Heart right ventricle (tissue), 16 donors: ENCODE measurements around the gene ABCB9. TPM values are rescaled to one million over a fixed set of nuclear protein-coding genes. Genes with fewer than 3 reads are reported as not detected.

ENCODE experiments used
- ATAC-seq, 8 donors: fragments of 200-7000 bp; cut with Tn5 transposase; one replicate each; pipeline ENCODE4 v1.9.1; 2020; ENCODE audit warnings: mild to moderate bottlenecking in 8 of 8, moderate library complexity in 8 of 8, moderate number of reproducible peaks in 1 of 8
- DNase-seq, 2 donors: peaks; one replicate each; pipeline ENCODE4 v3.0.0-alpha.2; 2020
- H3K27ac ChIP-seq, 10 donors: fragments of 200-600 bp; sonication (generic) in 2 of 10; one replicate each; pipeline versions ENCODE4 v1.5.0 to v1.8.0; 2020 to 2022; ENCODE audit warnings: mild to moderate bottlenecking in 3 of 10
- H3K27me3 ChIP-seq, 7 donors: fragments of 200-600 bp; one replicate each; pipeline ENCODE4 v1.8.0; 2021 to 2022; ENCODE audit warnings: mild to moderate bottlenecking in 2 of 7
- H3K36me3 ChIP-seq, 9 donors: fragments of 200-600 bp; sonication (generic) in 1 of 9; one replicate each; pipeline versions ENCODE4 v1.5.0 to v1.8.0; 2020 to 2022; ENCODE audit warnings: mild to moderate bottlenecking in 2 of 9
- H3K4me1 ChIP-seq, 9 donors: fragments of 200-600 bp; sonication (generic) in 1 of 9; one replicate each; pipeline versions ENCODE4 v1.5.0 to v1.8.0; 2020 to 2022; ENCODE audit warnings: mild to moderate bottlenecking in 4 of 9
- H3K4me3 ChIP-seq, 10 donors: fragments of 200-600 bp; sonication (generic) in 2 of 10; one replicate each; pipeline versions ENCODE4 v1.5.0 to v1.8.0; 2020 to 2022; ENCODE audit warnings: mild to moderate bottlenecking in 7 of 10, moderate library complexity in 2 of 10
- H3K9me3 ChIP-seq, 11 donors: fragments of 200-600 bp in 10 of 11; sonication (generic) in 2 of 11; one replicate each; pipeline versions ENCODE4 v1.5.0 to v1.8.0; 2013 to 2022; ENCODE audit warnings: mild to moderate bottlenecking in 2 of 11, control low read depth in 1 of 11, moderate library complexity in 1 of 11
- WGBS, 2 donors: extraction: QIAGEN DNeasy Blood & Tissue Kit; methylation state at CpG; one replicate each; pipeline ENCODE4 v1.1.7; 2013; ENCODE audit warnings: inconsistent platforms in 1 of 2; 5-methylcytosine and 5-hydroxymethylcytosine counted together
- intact Hi-C, 10 donors: fragments of 100-400 bp; cut with DNase I; formaldehyde crosslinking; loops; one replicate each; pipeline versions ENCODE4 v1.11.1 to v1.14.2; 2022
- polyA plus RNA-seq, 2 donors: library from polyadenylated mRNA; stranded (reverse); fragments of 200-250 nt; gene quantifications; one replicate each; pipeline ENCODE4 v1.2.3, GENCODE V29; 2013
- total RNA-seq, 10 donors: library from RNA; stranded (reverse); fragmentation: NEBNext Ultra II Directional in 3 of 10; extraction: Animal tissue kit (Norgen Biotek cat#: 25700) in 3 of 10; gene quantifications; one replicate each; pipeline versions ENCODE4 v1.2.1 to v1.2.4, GENCODE V29; 2021 to 2023
- TF ChIP-seq, protein P1 (sequence below), 9 donors: fragments of 200-600 bp; sonication (generic) in 2 of 9; IDR thresholded peaks; one replicate each; pipeline versions ENCODE4 v1.5.0 to v1.8.0; 2021 to 2022; ENCODE audit warnings: antibody characterized with exemption in 9 of 9, mild to moderate bottlenecking in 5 of 9, moderate library complexity in 1 of 9
- donor health status: Arrhythmogenic right ventricular cardiomyopathy.
- donor health status: ischemic (EF 13 %, LVEDD 7.1; RV severe dilation, severe dysfunction).
- donor health status: healthy with polysubstance abuse.
- donor health status: DM: no; HTN: yes; CAD: no.
- donor health status: DM: no; HTN: no; CAD: no.
- donor health status: ischemic (EF 25% LVEDD 6.9; RV normal size, moderate dysfunction).
- donor health status: ischemic (EF 25% LVEDD 5.7; RV mildly dilated, moderate dysfunction).
- donor health status: healthy.
- donor health status: DM: yes; HTN: yes; CAD: no.
- donor health status: Ischemic cardiomyopathy.
- donor health status: ischemic (EF 35%, LVEDD 5.7; RV mildly dilated, moderate dysfunction).
- donor health status: nonischemic (EF 11% LVEDD 7.7; RV severe dilation, severe dysfunction).
- donor health status: DM: yes; HTN: yes; CAD: no.
- donor health status: PGD.
- donor health status: ischemic (EF 29% LVEDD 5.4; RV normal size, mild dysfunction).
- donor health status: nonischemic (EF 23%, LVEDD 6.1; RV moderate dilation, normal function).

The ABCB9 gene
- total and polyA plus RNA-seq, 12 donors: 1.9 to 6.0 (median 4.5) TPM

DNA sequence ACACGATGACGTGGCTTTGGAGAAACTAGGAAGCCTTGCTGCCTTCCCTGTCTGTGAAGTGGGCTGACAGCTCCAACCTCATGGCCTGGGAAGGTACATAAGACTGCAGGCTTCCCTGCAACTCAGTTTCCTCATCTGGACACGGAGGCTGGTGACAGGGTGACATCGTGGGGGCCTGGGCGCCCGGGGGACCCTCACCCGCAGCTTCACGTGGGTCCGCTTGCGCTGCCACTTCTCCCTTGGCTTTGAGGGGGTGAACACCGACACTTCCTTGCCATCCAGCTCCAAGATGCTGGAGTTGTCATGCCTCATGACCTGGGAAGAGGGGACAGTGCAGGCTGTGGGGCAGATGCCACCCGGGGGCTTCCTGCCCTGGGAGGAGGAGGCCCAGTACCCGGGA is 21.8 kb upstream of the ABCB9 start:
- Histone ChIP-seq H3K9me3 (no peaks in the 10 kb centered on the region), H3K27ac (no peak overlapping the region), H3K27me3 (no peaks in the 10 kb centered on the region), H3K4me3 (no peak overlapping the region), H3K36me3 (peaks cover 0 to 89% (median 10%) of the 10 kb centered on the region in 9 donors), H3K4me1 (peaks cover 15 to 27% (median 25%) of the 10 kb centered on the region in 9 donors)
- DNase-seq (no peak), ATAC-seq (no peak)
- TF ChIP-seq, protein P1, sequence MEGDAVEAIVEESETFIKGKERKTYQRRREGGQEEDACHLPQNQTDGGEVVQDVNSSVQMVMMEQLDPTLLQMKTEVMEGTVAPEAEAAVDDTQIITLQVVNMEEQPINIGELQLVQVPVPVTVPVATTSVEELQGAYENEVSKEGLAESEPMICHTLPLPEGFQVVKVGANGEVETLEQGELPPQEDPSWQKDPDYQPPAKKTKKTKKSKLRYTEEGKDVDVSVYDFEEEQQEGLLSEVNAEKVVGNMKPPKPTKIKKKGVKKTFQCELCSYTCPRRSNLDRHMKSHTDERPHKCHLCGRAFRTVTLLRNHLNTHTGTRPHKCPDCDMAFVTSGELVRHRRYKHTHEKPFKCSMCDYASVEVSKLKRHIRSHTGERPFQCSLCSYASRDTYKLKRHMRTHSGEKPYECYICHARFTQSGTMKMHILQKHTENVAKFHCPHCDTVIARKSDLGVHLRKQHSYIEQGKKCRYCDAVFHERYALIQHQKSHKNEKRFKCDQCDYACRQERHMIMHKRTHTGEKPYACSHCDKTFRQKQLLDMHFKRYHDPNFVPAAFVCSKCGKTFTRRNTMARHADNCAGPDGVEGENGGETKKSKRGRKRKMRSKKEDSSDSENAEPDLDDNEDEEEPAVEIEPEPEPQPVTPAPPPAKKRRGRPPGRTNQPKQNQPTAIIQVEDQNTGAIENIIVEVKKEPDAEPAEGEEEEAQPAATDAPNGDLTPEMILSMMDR (IDR thresholded peaks at IDR 0.05): no peak
- intact Hi-C loops: loop anchor here in 5 of 10 donors (10.0 kb wide), 2 partner anchors 157 to 167 kb away; partner anchors contain the start of gene PITPNM2 (in 4 of the 5)
- 92 to 94% methylated on average over 13 of the region's 13 CpGs for WGBS, 2 donors

DNA sequence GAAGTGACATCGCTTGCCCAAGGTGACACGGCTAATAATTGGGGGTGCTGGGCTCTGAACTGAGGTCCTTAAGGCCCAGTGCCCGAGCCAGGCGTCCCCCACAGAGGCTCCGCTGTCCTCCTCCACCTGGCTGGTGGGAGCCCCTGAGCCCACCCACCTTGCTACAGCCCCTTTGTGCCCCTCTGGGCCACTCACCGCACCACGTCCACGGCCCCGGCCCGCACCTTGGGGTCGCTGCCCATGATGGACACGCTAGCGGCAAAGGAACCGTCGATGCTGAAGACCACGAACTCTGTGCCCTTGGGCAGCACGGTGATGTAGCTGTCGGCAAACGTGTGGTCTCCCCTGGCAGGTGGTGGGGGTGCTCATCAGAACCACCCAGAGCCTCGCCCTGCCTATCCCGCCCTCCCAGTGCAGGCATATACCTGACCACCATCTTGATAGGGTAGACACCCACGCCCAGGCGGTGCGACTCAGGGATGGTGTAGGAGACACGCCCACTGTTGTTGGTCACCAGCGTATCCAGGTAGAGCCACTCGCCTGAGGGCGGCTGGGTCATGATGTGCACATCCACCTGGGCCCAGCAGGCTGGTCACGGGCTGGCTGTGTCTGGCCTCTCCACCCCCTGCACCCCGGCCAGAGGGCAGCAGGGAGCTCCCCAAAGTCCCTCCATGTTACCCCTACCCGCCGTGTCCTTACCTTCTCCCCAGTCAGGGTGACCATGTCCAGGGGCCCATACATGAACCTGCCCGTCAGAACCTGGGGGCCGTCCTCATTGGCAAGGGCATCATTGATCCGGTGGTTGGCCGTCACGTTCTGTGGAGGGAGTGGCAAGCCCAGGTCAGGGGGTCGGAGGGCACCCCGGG is 21.1 kb upstream of the ABCB9 start:
- WGBS, 2 donors: 93 to 94% methylated on average over 39 of the region's 39 CpGs
- intact Hi-C loops: loop anchor here in 5 of 10 donors (10.0 kb wide), 2 partner anchors 157 to 167 kb away; partner anchors contain the start of gene PITPNM2 (in 4 of the 5)
- Histone ChIP-seq H3K27ac (no peak overlapping the region), H3K4me1 (peaks cover 18 to 34% (median 32%) of the 10 kb centered on the region in 9 donors), H3K4me3 (no peak overlapping the region), H3K36me3 (peaks cover 0 to 89% (median 10%) of the 10 kb centered on the region in 9 donors), H3K27me3 (no peaks in the 10 kb centered on the region), H3K9me3 (no peaks in the 10 kb centered on the region)
- ATAC-seq (no peak), DNase-seq (no peak)
- TF ChIP-seq, protein P1 (IDR thresholded peaks at IDR 0.05): no peak

DNA sequence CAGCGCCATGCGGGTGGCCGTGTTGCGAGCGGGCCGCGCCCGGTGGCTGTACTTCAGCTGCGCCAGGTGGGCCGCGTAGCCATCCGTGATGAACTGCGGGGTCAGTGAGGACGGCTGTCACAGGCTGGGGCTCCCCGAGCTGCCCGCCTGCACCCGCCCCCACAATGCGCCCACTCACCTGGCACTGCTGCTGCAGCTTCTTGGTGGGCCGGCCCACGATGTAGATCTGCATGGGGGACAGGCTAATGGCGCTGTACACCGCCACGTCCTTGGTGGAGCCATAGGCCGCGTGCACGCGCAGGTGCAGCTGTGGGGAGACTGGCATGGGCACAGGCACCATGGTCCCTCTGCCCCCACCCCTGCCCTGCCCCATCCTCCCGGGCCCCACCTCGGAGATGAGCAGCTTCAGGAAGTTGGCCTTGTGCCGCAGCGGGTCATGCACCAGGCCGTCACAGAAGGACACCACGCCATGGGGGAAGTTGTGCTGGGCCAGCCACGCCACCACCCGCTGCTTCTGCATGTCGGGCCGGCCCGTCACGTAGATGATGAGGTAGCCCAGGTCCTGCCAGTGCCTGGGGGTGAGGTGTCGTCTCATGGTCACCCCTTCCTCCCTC is 20.1 kb upstream of the ABCB9 start:
- no peaks in the 10 kb centered on the region for H3K9me3 ChIP-seq
- no peak for DNase-seq
- H3K27ac ChIP-seq: no peak overlapping the region
- intact Hi-C loops: loop anchor here in 5 of 10 donors (10.0 kb wide), 2 partner anchors 158 to 168 kb away; partner anchors contain the start of gene PITPNM2 (in 4 of the 5)
- no peak overlapping the region for H3K4me3 ChIP-seq
- peaks cover 0 to 85% (median 10%) of the 10 kb centered on the region in 9 donors for H3K36me3 ChIP-seq
- H3K4me1 ChIP-seq: peaks cover 26 to 43% (median 42%) of the 10 kb centered on the region in 9 donors
- ATAC-seq: no peak
- TF ChIP-seq, protein P1 (IDR thresholded peaks at IDR 0.05): no peak
- WGBS, 2 donors: 95 to 96% methylated on average over 40 of the region's 40 CpGs
- no peaks in the 10 kb centered on the region for H3K27me3 ChIP-seq
